ENCODE measurements around the gene GSTO1. TPM values are rescaled to one million over a fixed set of nuclear protein-coding genes. Genes with fewer than 3 reads are reported as not detected.

The GSTO1 gene
- total and polyA plus RNA-seq, 9 of the 15 experiments (the other 6 are each of a cell fraction or from before 2014, with no cell fraction given), result 136 to 592 (median 237) TPM

DNA sequence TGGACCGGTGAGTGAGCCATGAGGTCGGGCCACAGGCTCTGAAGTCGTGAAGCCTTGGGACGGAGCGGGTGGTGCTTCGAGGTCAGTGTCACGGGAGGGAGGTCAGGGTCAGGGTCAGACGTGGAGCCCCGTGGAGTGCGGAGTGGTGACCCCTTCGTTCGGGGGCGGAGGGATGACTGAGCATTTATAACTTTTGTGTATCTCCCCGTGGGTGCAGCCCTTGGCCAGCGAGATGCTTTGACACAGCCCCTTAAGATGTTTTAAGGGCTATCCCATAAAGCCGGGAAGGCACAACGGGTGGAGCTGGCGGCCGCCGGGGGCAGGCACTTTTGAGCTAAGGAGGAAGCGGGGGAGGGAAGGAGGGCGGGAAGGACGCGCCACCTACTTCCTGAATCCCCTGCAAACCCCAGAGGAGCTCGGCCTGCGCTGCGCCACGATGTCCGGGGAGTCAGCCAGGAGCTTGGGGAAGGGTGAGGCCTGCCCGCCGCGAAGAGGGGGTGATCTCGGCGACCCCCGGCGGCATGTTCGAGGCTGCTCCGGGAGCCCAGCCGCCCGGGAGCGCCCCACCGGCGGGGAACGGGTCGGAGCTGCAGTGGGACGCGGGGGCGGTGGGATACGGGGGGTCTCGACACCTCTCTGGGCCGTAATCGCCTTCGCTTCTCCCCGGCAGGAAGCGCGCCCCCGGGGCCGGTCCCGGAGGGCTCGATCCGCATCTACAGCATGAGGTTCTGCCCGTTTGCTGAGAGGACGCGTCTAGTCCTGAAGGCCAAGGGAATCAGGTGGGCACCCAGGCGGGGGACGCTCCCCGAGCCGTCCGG, at the start of gene GSTO1 (continued):
- TF ChIP-seq, protein P1, sequence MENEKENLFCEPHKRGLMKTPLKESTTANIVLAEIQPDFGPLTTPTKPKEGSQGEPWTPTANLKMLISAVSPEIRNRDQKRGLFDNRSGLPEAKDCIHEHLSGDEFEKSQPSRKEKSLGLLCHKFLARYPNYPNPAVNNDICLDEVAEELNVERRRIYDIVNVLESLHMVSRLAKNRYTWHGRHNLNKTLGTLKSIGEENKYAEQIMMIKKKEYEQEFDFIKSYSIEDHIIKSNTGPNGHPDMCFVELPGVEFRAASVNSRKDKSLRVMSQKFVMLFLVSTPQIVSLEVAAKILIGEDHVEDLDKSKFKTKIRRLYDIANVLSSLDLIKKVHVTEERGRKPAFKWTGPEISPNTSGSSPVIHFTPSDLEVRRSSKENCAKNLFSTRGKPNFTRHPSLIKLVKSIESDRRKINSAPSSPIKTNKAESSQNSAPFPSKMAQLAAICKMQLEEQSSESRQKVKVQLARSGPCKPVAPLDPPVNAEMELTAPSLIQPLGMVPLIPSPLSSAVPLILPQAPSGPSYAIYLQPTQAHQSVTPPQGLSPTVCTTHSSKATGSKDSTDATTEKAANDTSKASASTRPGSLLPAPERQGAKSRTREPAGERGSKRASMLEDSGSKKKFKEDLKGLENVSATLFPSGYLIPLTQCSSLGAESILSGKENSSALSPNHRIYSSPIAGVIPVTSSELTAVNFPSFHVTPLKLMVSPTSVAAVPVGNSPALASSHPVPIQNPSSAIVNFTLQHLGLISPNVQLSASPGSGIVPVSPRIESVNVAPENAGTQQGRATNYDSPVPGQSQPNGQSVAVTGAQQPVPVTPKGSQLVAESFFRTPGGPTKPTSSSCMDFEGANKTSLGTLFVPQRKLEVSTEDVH (IDR thresholded peaks at IDR 0.05; ENCODE audit: low read depth, partially characterized antibody), result no peak
- TF ChIP-seq ZFP36 (IDR thresholded peaks at IDR 0.05; ENCODE audit: low read depth, low read length, partially characterized antibody), result no peak
- TF ChIP-seq, protein P2, sequence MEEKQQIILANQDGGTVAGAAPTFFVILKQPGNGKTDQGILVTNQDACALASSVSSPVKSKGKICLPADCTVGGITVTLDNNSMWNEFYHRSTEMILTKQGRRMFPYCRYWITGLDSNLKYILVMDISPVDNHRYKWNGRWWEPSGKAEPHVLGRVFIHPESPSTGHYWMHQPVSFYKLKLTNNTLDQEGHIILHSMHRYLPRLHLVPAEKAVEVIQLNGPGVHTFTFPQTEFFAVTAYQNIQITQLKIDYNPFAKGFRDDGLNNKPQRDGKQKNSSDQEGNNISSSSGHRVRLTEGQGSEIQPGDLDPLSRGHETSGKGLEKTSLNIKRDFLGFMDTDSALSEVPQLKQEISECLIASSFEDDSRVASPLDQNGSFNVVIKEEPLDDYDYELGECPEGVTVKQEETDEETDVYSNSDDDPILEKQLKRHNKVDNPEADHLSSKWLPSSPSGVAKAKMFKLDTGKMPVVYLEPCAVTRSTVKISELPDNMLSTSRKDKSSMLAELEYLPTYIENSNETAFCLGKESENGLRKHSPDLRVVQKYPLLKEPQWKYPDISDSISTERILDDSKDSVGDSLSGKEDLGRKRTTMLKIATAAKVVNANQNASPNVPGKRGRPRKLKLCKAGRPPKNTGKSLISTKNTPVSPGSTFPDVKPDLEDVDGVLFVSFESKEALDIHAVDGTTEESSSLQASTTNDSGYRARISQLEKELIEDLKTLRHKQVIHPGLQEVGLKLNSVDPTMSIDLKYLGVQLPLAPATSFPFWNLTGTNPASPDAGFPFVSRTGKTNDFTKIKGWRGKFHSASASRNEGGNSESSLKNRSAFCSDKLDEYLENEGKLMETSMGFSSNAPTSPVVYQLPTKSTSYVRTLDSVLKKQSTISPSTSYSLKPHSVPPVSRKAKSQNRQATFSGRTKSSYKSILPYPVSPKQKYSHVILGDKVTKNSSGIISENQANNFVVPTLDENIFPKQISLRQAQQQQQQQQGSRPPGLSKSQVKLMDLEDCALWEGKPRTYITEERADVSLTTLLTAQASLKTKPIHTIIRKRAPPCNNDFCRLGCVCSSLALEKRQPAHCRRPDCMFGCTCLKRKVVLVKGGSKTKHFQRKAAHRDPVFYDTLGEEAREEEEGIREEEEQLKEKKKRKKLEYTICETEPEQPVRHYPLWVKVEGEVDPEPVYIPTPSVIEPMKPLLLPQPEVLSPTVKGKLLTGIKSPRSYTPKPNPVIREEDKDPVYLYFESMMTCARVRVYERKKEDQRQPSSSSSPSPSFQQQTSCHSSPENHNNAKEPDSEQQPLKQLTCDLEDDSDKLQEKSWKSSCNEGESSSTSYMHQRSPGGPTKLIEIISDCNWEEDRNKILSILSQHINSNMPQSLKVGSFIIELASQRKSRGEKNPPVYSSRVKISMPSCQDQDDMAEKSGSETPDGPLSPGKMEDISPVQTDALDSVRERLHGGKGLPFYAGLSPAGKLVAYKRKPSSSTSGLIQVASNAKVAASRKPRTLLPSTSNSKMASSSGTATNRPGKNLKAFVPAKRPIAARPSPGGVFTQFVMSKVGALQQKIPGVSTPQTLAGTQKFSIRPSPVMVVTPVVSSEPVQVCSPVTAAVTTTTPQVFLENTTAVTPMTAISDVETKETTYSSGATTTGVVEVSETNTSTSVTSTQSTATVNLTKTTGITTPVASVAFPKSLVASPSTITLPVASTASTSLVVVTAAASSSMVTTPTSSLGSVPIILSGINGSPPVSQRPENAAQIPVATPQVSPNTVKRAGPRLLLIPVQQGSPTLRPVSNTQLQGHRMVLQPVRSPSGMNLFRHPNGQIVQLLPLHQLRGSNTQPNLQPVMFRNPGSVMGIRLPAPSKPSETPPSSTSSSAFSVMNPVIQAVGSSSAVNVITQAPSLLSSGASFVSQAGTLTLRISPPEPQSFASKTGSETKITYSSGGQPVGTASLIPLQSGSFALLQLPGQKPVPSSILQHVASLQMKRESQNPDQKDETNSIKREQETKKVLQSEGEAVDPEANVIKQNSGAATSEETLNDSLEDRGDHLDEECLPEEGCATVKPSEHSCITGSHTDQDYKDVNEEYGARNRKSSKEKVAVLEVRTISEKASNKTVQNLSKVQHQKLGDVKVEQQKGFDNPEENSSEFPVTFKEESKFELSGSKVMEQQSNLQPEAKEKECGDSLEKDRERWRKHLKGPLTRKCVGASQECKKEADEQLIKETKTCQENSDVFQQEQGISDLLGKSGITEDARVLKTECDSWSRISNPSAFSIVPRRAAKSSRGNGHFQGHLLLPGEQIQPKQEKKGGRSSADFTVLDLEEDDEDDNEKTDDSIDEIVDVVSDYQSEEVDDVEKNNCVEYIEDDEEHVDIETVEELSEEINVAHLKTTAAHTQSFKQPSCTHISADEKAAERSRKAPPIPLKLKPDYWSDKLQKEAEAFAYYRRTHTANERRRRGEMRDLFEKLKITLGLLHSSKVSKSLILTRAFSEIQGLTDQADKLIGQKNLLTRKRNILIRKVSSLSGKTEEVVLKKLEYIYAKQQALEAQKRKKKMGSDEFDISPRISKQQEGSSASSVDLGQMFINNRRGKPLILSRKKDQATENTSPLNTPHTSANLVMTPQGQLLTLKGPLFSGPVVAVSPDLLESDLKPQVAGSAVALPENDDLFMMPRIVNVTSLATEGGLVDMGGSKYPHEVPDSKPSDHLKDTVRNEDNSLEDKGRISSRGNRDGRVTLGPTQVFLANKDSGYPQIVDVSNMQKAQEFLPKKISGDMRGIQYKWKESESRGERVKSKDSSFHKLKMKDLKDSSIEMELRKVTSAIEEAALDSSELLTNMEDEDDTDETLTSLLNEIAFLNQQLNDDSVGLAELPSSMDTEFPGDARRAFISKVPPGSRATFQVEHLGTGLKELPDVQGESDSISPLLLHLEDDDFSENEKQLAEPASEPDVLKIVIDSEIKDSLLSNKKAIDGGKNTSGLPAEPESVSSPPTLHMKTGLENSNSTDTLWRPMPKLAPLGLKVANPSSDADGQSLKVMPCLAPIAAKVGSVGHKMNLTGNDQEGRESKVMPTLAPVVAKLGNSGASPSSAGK (IDR thresholded peaks at IDR 0.05), result peak; percentile 78
- peak; percentile 62; the same call in 1 of the 2 replicates for TF ChIP-seq MYC (IDR thresholded peaks at IDR 0.05; ENCODE audit: low read depth, low read length)
- no peak for TF ChIP-seq MYC (CRISPR knock-in tag; IDR thresholded peaks at IDR 0.05; ENCODE audit: borderline replicate concordance, low read depth)
- TF ChIP-seq HNRNPL (IDR thresholded peaks at IDR 0.05; ENCODE audit: low read depth, low read length), result no peak
- TF ChIP-seq, protein P3, sequence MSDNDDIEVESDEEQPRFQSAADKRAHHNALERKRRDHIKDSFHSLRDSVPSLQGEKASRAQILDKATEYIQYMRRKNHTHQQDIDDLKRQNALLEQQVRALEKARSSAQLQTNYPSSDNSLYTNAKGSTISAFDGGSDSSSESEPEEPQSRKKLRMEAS (CRISPR knock-in tag; IDR thresholded peaks at IDR 0.05), result no peak
- TF ChIP-seq, protein P4, sequence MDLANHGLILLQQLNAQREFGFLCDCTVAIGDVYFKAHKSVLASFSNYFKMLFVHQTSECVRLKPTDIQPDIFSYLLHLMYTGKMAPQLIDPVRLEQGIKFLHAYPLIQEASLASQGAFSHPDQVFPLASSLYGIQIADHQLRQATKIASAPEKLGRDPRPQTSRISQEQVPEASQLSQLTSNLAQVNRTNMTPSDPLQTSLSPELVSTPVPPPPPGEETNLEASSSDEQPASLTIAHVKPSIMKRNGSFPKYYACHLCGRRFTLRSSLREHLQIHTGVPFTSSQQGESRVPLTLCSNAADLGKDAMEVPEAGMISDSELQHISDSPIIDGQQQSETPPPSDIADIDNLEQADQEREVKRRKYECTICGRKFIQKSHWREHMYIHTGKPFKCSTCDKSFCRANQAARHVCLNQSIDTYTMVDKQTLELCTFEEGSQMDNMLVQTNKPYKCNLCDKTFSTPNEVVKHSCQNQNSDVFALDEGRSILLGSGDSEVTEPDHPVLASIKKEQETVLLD (IDR thresholded peaks at IDR 0.05), result no peak
- TF ChIP-seq WHSC1 (IDR thresholded peaks at IDR 0.05; ENCODE audit: low read length), result no peak
- TF ChIP-seq SUPT5H (IDR thresholded peaks at IDR 0.05), result peak; percentile 82
- peak; percentile 84 for TF ChIP-seq KDM5B (IDR thresholded peaks at IDR 0.05; ENCODE audit: insufficient replicate concordance, low read depth, low read length)
